ENCODE data around the gene SLC8A2. TPM values are rescaled to one million over a fixed set of nuclear protein-coding genes. Genes with fewer than 3 reads are reported as not detected.

Gene SLC8A2
- total RNA-seq, 1 experiment from 2014 or later = 11.3 TPM

DNA sequence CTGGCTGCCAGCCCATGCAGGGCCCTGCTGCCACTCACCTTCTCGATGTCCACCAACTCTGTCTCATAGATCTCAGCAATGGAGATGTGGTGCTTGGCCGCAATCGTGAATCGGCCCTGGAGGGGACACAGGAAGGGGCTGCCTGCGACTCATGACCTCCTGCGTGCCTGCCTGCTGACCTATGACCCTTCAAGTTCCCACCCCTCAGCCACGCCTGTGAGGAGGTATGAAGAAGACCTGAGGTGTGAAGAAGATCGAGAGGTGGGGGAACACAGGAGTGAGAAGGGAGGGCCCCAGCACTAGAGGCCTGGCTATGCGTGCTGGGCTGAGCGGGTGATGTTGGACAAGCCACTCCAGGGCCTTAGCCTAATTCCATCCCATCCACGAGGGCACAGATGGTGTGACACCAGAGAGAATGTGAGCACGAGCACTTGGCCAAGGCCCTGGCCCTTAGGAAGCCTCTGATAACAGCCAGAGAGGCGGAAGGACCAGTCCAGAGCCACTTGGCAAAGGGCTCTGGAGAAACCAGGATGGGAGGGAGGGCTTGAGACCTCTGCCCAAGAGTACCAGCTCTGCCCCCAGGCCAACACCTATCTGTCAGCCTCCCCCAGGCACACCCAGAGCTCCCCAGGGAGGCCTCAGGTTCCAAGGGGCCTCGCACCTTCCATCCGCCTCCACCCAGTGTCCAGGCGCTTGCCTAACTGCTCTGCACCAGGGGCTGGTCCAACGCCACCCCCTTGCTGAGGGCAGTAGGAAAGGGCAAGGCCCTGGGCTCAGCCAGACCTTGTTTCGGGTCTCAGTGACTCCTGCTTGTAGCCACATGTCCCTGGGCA lies 21.9 kb upstream of the SLC8A2 start:
- no peak overlapping the region for H4K5ac ChIP-seq (ENCODE audit: insufficient read length, low read depth, low read length)
- H3K9ac ChIP-seq (ENCODE audit: extremely low read depth, insufficient read length, low read length) = no peak overlapping the region
- no peaks in the 10 kb centered on the region for H3K79me2 ChIP-seq (ENCODE audit: insufficient read depth, low read length)
- H3K27me3 ChIP-seq (ENCODE audit: insufficient read depth, low read length) = no peaks in the 10 kb centered on the region
- H3K23ac ChIP-seq (ENCODE audit: insufficient read length, low read depth, low read length) = no peak overlapping the region
- peak overlapping the region; percentile 39 to 73 (median 65); a peak in 4 of 7 replicates for H3K27ac Mint-ChIP-seq
- H3K23me2 ChIP-seq (ENCODE audit: insufficient read length, low read depth, low read length, poor library complexity, severe bottlenecking) = no peaks in the 10 kb centered on the region
- no peak overlapping the region for H3K18ac ChIP-seq (ENCODE audit: insufficient read length, low read depth, low read length)
- no peak overlapping the region for H3K4ac ChIP-seq (ENCODE audit: low read depth, low read length)
- no CpG with 5 or more reads among the region's 18 CpGs for WGBS (ENCODE audit: extremely low coverage, insufficient read length, low lambda C conversion rate)
- H3K79me1 ChIP-seq (ENCODE audit: insufficient read depth, low read depth, low read length, poor library complexity, severe bottlenecking) = no peaks in the 10 kb centered on the region
- no peak overlapping the region for H2BK120ac ChIP-seq (ENCODE audit: low read depth, low read length, poor library complexity, severe bottlenecking)
- H3K4me1 Mint-ChIP-seq = peaks cover 0 to 13% of the 10 kb centered on the region in 2 experiments; a peak in 2 of 4 replicates
- peaks cover 9 to 23% (median 13%) of the 10 kb centered on the region in 3 experiments; a peak in 6 of 7 replicates for H3K36me3 Mint-ChIP-seq (ENCODE audit: insufficient read depth in 1 of 3, low read depth in 3 of 3)
- H3K4me2 ChIP-seq (ENCODE audit: insufficient read depth, insufficient read length, low read length) = no peak overlapping the region
- H2BK12ac ChIP-seq (ENCODE audit: insufficient read length, low read depth, low read length) = no peak overlapping the region
- no peak for DNase-seq
- H4K91ac ChIP-seq (ENCODE audit: insufficient read length, low read depth, low read length) = no peak overlapping the region
- H2AFZ ChIP-seq (ENCODE audit: low read length) = no peak overlapping the region
- no peaks in the 10 kb centered on the region for H3K27me3 Mint-ChIP-seq (ENCODE audit: low read depth)
- H3K4me3 Mint-ChIP-seq = no peak overlapping the region
- H4K20me1 ChIP-seq (ENCODE audit: control insufficient read depth, insufficient read depth, insufficient read length) = no peaks in the 10 kb centered on the region
- no peak overlapping the region for H3K27ac ChIP-seq (ENCODE audit: insufficient read length, low read depth, low read length)
- H3K56ac ChIP-seq (ENCODE audit: insufficient read length, low read depth, low read length) = no peak overlapping the region
- H3T11ph ChIP-seq (ENCODE audit: low read length) = no peak overlapping the region
- H3K14ac ChIP-seq (ENCODE audit: insufficient read depth, low read length) = no peak overlapping the region; the same call in 1 of the 2 replicates
- no peak overlapping the region for H2BK15ac ChIP-seq (ENCODE audit: low read depth, low read length)
- H2BK20ac ChIP-seq (ENCODE audit: low read depth, low read length, poor library complexity, severe bottlenecking) = no peak overlapping the region
- H4K8ac ChIP-seq (replicated peaks; ENCODE audit: insufficient read length, low read depth, low read length) = no peak overlapping the region
- H2AK5ac ChIP-seq (ENCODE audit: insufficient read length, low read length) = no peak overlapping the region
- no peak overlapping the region for H2BK5ac ChIP-seq (ENCODE audit: insufficient read length, low read length)
- no peaks in the 10 kb centered on the region for H3K9me3 ChIP-seq (ENCODE audit: control insufficient read depth, low read depth, low read length)
- H3K9me3 Mint-ChIP-seq = no peaks in the 10 kb centered on the region
- H3K4me1 ChIP-seq (ENCODE audit: insufficient read depth, low read length) = no peaks in the 10 kb centered on the region
- TF ChIP-seq CTCF (conservative IDR thresholded peaks at IDR 0.05) = no peak

Data from H9 (cell line).